ENCODE measurements around the gene SIGLEC9.

Gene SIGLEC9

GRCh38 chr19:51123381-51123800 lies 1.3 kb upstream of the SIGLEC9 start:
- H3K36me3 ChIP-seq, result no peaks in the 10 kb centered on the region
- no peaks in the 10 kb centered on the region for H3K4me1 ChIP-seq
- H3K27ac ChIP-seq, result no peak overlapping the region
- DNase-seq, result peak in 1 of 2 donors; percentile 45
- intact Hi-C loops (cut with DNase I; ENCODE audit: low total_unique reads), result no loop called here
- H3K4me3 ChIP-seq, result no peak overlapping the region
- TF ChIP-seq, protein P1, sequence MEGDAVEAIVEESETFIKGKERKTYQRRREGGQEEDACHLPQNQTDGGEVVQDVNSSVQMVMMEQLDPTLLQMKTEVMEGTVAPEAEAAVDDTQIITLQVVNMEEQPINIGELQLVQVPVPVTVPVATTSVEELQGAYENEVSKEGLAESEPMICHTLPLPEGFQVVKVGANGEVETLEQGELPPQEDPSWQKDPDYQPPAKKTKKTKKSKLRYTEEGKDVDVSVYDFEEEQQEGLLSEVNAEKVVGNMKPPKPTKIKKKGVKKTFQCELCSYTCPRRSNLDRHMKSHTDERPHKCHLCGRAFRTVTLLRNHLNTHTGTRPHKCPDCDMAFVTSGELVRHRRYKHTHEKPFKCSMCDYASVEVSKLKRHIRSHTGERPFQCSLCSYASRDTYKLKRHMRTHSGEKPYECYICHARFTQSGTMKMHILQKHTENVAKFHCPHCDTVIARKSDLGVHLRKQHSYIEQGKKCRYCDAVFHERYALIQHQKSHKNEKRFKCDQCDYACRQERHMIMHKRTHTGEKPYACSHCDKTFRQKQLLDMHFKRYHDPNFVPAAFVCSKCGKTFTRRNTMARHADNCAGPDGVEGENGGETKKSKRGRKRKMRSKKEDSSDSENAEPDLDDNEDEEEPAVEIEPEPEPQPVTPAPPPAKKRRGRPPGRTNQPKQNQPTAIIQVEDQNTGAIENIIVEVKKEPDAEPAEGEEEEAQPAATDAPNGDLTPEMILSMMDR (IDR thresholded peaks at IDR 0.05), result no peak
- peaks cover 0 to 27% of the 10 kb centered on the region in 2 donors for H3K27me3 ChIP-seq
- H3K9me3 ChIP-seq, result no peaks in the 10 kb centered on the region

DNA sequence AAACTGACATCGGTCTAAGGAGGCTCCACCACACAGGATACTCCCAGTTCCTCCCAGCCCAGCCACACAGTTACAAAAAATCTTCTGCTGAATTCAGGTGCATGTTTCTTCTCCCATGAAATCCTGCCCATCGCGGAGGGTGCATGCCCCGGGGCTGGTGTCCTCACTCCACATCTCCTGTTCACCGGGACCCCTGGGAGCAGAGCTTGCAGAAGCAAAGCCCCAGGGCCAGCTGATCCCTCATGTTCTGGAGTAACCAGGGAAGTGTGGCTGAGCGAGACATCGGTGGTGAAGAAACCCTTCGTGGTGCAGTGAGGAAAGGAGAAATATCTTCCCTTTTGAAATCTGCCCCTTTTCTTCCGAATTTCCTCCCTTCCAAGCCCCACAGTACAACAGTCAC lies 904 bp upstream of the SIGLEC9 start:
- intact Hi-C loops (cut with DNase I; ENCODE audit: low total_unique reads), result no loop called here
- Histone ChIP-seq H3K36me3 (no peaks in the 10 kb centered on the region), H3K27ac (no peak overlapping the region), H3K4me1 (no peaks in the 10 kb centered on the region), H3K4me3 (no peak overlapping the region), H3K27me3 (peaks cover 0 to 27% of the 10 kb centered on the region in 2 donors), H3K9me3 (no peaks in the 10 kb centered on the region)
- no peak for DNase-seq
- TF ChIP-seq, protein P1 (IDR thresholded peaks at IDR 0.05), result no peak

GRCh38 chr19:51124216-51124615 lies 490 bp upstream of the SIGLEC9 start:
- no peak overlapping the region for H3K4me3 ChIP-seq

GRCh38 chr19:51125421-51126075 lies 842 bp downstream of the SIGLEC9 start:
- Histone ChIP-seq H3K36me3 (no peaks in the 10 kb centered on the region), H3K27ac (no peak overlapping the region), H3K4me3 (peak overlapping the region; percentile 8 to 27), H3K27me3 (peaks cover 0 to 32% of the 10 kb centered on the region in 2 donors), H3K4me1 (no peaks in the 10 kb centered on the region), H3K9me3 (no peaks in the 10 kb centered on the region)
- intact Hi-C loops (cut with DNase I; ENCODE audit: low total_unique reads), result no loop called here
- DNase-seq, result peak in 1 of 2 donors; percentile 62
- TF ChIP-seq, protein P1 (IDR thresholded peaks at IDR 0.05), result no peak

More at GRCh38 chr19:51124216-51124615, 490 bp upstream of the SIGLEC9 start:
- no peaks in the 10 kb centered on the region for H3K9me3 ChIP-seq
- H3K36me3 ChIP-seq, result no peaks in the 10 kb centered on the region
- intact Hi-C loops (cut with DNase I; ENCODE audit: low total_unique reads), result no loop called here
- TF ChIP-seq, protein P1 (IDR thresholded peaks at IDR 0.05), result no peak
- no peak overlapping the region for H3K27ac ChIP-seq
- DNase-seq, result no peak
- H3K27me3 ChIP-seq, result peaks cover 0 to 27% of the 10 kb centered on the region in 2 donors
- no peaks in the 10 kb centered on the region for H3K4me1 ChIP-seq

- peaks cover 0 to under 1% (median 0%) of the 10 kb centered on the region in 4 donors for H3K4me1 ChIP-seq
- H3K27me3 ChIP-seq, result peaks cover 0 to 35% of the 10 kb centered on the region in 2 donors
- TF ChIP-seq, protein P1 (IDR thresholded peaks at IDR 0.05), result no peak
- intact Hi-C loops (cut with DNase I; ENCODE audit: low total_unique reads), result no loop called here
- H3K27ac ChIP-seq, result no peak overlapping the region
- H3K9me3 ChIP-seq, result no peaks in the 10 kb centered on the region
- H3K4me3 ChIP-seq, result no peak overlapping the region
- no peaks in the 10 kb centered on the region for H3K36me3 ChIP-seq
- peak in 1 of 2 donors; percentile 46 for DNase-seq
These were observed 2.3 kb downstream of the SIGLEC9 start for GRCh38 chr19:51127032-51127431.

Data from tibial artery (tissue), 4 donors.